NCI-H2107 treated with DMSO at 0.1 percent for 48 hours (cell line): ENCODE results near the gene KCNN2.

Experiments used
- DNase-seq: peaks from one replicate; lab custom pipeline; 2025; ENCODE audit not compliant: unreplicated experiment; lab: John Stamatoyannopoulos, UW

KCNN2 gene

DNA sequence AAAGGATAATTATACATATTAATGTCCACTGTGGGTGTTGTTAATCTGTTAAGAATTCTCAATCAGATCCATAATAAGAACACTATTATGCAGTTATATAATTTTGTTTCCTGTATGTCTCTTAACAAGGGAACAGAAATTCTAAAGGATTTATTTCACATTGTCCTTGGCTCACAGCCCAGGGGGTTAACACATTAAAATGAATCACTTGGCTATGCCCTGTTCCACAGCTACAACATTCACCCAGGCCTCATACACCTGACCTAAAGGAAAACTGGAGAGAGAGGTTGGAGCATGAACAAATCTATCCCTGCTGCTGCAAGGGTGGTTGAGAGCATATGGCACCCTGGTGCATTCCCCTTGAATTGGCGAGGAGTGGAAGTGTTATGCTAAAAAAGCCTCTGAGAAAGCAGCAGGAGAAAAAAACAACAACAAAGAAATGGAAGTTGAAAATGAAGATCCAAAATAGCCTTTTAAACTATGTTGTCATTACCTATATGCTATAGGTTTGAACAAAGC is 116.0 kb downstream of the KCNN2 start:
- DNase-seq = no peak

DNA sequence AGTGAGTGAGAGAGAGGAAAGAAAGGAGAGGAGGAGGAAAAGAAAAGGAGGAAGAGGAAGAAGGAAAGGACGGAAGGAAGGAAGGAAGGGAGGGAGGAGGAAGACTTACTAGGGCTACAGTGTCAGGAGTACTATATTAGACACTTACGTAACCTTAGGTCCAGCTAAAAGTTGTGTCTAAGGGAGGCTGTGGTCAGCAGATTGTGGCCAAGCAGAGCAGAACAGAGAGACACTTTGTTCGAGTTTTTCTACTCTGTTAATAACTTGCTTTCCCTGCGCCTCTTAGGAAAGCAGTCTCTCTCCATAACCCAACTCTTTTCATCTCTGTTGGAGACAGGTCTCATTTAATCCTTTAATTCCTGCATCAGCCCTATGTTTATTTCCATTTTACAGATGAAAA is 138.9 kb downstream of the KCNN2 start:
- no peak for DNase-seq

DNA sequence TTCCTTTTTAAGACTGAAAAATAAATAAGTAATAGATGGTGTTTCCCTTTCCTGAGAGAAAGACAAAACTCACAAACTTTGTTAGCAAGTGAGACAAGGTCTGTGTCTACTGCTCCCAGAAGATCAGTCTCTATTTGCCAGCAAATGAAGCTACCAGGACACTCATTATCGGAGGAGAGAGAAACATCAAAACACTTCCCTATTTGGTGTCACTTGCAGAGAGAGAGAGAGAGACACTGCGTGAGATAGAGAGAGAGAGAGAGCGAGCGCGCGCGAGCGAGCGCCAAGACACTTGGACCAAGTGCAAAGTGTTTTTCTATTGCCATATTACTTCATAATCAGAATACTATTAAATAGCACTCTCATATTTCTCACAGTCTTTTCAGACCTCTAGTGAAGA is 142.7 kb downstream of the KCNN2 start:
- DNase-seq = no peak

DNA sequence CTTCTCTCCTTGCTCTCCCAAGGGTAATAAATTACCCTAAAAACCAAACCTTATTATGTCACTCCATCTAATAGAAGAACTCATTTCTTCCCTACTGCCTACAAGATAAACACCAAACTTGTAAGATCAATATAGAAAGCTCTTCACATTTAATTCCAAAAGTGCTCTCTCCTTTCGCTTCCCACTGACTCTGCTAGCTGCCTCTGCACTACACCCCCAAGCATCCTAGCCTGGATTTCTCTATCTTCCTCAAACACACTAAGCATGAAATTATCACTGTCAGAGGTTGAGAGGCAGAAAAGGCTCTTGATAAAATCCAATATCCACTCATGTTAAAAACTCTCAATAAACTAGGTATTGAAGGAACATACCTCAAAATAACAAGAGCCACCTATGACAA is 162.4 kb downstream of the KCNN2 start:
- no peak for DNase-seq

GRCh38 chr5:114544561-114544960 is 182.7 kb downstream of the KCNN2 start:
- no peak for DNase-seq
